Measurements from ENCODE around the gene GPC3. TPM values are rescaled to one million over a fixed set of nuclear protein-coding genes. Genes with fewer than 3 reads are reported as not detected.
"Not testable (repeated sequence)": the region's sequence is repeated elsewhere in the genome, so short reads cannot be mapped to it uniquely, and the experiment has no call there.

GPC3 gene
- total RNA-seq, 1 experiment from 2014 or later: 0.24 TPM

DNA sequence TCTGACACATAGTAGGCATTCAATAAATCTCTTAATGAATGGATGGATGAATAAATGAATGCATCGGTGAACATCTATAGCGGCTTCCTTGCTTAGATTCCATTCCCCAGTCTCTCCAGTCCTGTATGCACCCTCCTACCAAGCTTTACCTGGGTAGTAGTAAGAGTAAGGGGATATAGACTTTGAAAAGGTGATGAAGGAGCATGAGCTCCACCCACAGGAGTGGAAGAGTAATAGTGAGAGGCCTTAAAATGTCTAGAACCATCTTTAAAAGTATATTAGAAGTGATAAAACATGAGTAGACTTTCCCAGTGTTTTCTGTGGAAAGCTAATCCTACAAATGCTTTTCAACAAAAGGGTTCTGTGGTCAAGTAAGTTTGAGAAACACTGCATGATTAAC, 35.5 kb upstream of the GPC3 start:
- intact Hi-C loops (cut with micrococcal nuclease; ENCODE audit: unreplicated experiment): no loop called here
- no peaks in the 10 kb centered on the region for H3K4me1 ChIP-seq (ENCODE audit: insufficient read depth, low read length, poor library complexity, severe bottlenecking)
- no peaks in the 10 kb centered on the region for H3K9me3 ChIP-seq (ENCODE audit: low read depth, low read length, poor library complexity, severe bottlenecking)
- TF ChIP-seq EZH2 (IDR thresholded peaks at IDR 0.05; ENCODE audit: borderline replicate concordance, low read depth, low read length, poor library complexity, severe bottlenecking) (no peak), CTCF (conservative IDR thresholded peaks at IDR 0.05; ENCODE audit: low read depth, low read length) (no peak)
- no peaks in the 10 kb centered on the region for H3K36me3 ChIP-seq (ENCODE audit: insufficient read depth, low read length, poor library complexity, severe bottlenecking)
- CTCF ChIA-PET: interaction anchor here (0.8 kb wide), 1 partner anchor 229 kb away, joined by 3 read pairs; no protein-coding TSS in a partner anchor
- H3K27ac ChIP-seq (ENCODE audit: low read depth, low read length, poor library complexity, severe bottlenecking): no peak overlapping the region
- no peak for DNase-seq (ENCODE audit: low spot score)
- no TSS peak for BruUV-seq (replicated peaks)
- H3K4me3 ChIP-seq (ENCODE audit: low read depth, low read length, poor library complexity, severe bottlenecking): no peak overlapping the region
- no peaks in the 10 kb centered on the region for H3K27me3 ChIP-seq (replicated peaks; ENCODE audit: insufficient read depth, low read depth, low read length, poor library complexity)
- POLR2A ChIA-PET (ENCODE audit: low non-redundant PET): no interaction called here

DNA sequence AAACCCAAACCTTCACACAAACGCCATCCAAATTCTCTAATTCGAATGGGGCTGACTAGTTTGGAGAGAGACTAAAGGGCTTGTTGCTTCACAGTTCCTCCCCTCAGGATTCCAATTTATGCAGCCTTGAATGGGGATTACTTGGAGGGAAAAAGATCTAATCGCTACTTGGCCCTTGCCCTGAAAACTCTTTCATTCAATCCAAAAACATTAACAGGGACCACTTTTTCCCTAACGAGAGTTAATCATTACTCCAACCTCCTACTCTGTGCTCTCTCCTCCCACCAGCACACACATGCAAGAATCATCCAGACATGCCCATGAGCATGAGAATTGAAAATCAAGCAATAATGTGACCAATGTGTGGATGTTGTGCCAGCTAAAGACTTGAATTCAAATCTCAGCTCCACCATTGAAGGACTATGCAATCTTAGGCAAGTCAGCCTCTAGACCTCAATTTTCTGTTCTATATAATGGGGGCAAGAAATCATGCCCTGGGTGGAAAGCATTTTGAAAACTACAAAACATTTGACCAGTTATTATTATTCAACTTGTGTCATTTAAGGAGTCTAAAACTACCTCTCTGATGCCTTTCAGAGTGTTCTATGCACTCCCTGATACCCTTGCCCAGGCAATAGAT, 34.3 kb upstream of the GPC3 start:
- ChIA-PET POLR2A (ENCODE audit: low non-redundant PET) (no interaction called here), CTCF (no interaction called here)
- TF ChIP-seq EZH2 (IDR thresholded peaks at IDR 0.05; ENCODE audit: borderline replicate concordance, low read depth, low read length, poor library complexity, severe bottlenecking) (no peak), CTCF (conservative IDR thresholded peaks at IDR 0.05; ENCODE audit: low read depth, low read length) (no peak)
- Histone ChIP-seq H3K27me3 (replicated peaks; ENCODE audit: insufficient read depth, low read depth, low read length, poor library complexity) (no peaks in the 10 kb centered on the region), H3K4me1 (ENCODE audit: insufficient read depth, low read length, poor library complexity, severe bottlenecking) (no peaks in the 10 kb centered on the region), H3K4me3 (ENCODE audit: low read depth, low read length, poor library complexity, severe bottlenecking) (no peak overlapping the region), H3K27ac (ENCODE audit: low read depth, low read length, poor library complexity, severe bottlenecking) (no peak overlapping the region), H3K36me3 (ENCODE audit: insufficient read depth, low read length, poor library complexity, severe bottlenecking) (no peaks in the 10 kb centered on the region), H3K9me3 (ENCODE audit: low read depth, low read length, poor library complexity, severe bottlenecking) (no peaks in the 10 kb centered on the region)
- no TSS peak for BruUV-seq (replicated peaks)
- DNase-seq (ENCODE audit: low spot score): no peak
- intact Hi-C loops (cut with micrococcal nuclease; ENCODE audit: unreplicated experiment): no loop called here

GRCh38 chrX:134016309-134016708, 30.9 kb upstream of the GPC3 start:
- H3K9me3 ChIP-seq (ENCODE audit: low read depth, low read length, poor library complexity, severe bottlenecking); CTCF ChIA-PET; POLR2A ChIA-PET (ENCODE audit: low non-redundant PET); H3K27me3 ChIP-seq (replicated peaks; ENCODE audit: insufficient read depth, low read depth, low read length, poor library complexity); DNase-seq (ENCODE audit: low spot score); H3K27ac ChIP-seq (ENCODE audit: low read depth, low read length, poor library complexity, severe bottlenecking); H3K4me1 ChIP-seq (ENCODE audit: insufficient read depth, low read length, poor library complexity, severe bottlenecking); BruUV-seq (replicated peaks); H3K36me3 ChIP-seq (ENCODE audit: insufficient read depth, low read length, poor library complexity, severe bottlenecking); intact Hi-C loops (cut with micrococcal nuclease; ENCODE audit: unreplicated experiment); H3K4me3 ChIP-seq (ENCODE audit: low read depth, low read length, poor library complexity, severe bottlenecking): not testable (repeated sequence)

GRCh38 chrX:134015510-134015909, 30.1 kb upstream of the GPC3 start:
- CTCF ChIA-PET; intact Hi-C loops (cut with micrococcal nuclease; ENCODE audit: unreplicated experiment); BruUV-seq (replicated peaks): not testable (repeated sequence)

More at GRCh38 chrX:134015510-134015909, 30.1 kb upstream of the GPC3 start:
- H3K4me1 ChIP-seq (ENCODE audit: insufficient read depth, low read length, poor library complexity, severe bottlenecking); H3K27ac ChIP-seq (ENCODE audit: low read depth, low read length, poor library complexity, severe bottlenecking); H3K27me3 ChIP-seq (replicated peaks; ENCODE audit: insufficient read depth, low read depth, low read length, poor library complexity); H3K4me3 ChIP-seq (ENCODE audit: low read depth, low read length, poor library complexity, severe bottlenecking); POLR2A ChIA-PET (ENCODE audit: low non-redundant PET); DNase-seq (ENCODE audit: low spot score); H3K9me3 ChIP-seq (ENCODE audit: low read depth, low read length, poor library complexity, severe bottlenecking); H3K36me3 ChIP-seq (ENCODE audit: insufficient read depth, low read length, poor library complexity, severe bottlenecking): not testable (repeated sequence)
